Measurements from ENCODE around the gene ANO6.

ANO6 gene

DNA sequence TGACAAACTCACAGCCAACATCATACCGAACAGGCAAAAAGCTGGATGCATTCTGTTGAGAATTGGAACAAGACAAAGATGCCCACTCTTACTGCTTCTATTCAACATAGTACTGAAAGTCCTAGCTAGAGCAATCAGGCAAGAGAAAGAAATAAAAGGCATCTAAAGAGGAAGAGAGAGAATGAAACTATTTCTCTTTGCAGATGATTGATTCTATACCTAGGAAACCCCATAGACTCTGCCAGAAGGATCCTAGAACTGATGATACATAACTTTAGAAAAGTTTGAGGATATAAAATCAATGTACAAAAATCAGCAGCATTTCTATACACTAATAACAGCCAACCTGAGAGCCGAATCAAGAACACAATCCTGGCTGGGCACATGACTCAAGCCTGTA is 6.1 kb upstream of the ANO6 start:
- no peak overlapping the region for H3K27ac ChIP-seq

GRCh38 chr12:45212064-45212463 is 3.8 kb upstream of the ANO6 start:
- H3K27ac ChIP-seq: no peak overlapping the region
- H3K4me3 ChIP-seq: no peak overlapping the region

More for the DNA sequence above, 6.1 kb upstream of the ANO6 start:
- no peak overlapping the region for H3K4me3 ChIP-seq

DNA sequence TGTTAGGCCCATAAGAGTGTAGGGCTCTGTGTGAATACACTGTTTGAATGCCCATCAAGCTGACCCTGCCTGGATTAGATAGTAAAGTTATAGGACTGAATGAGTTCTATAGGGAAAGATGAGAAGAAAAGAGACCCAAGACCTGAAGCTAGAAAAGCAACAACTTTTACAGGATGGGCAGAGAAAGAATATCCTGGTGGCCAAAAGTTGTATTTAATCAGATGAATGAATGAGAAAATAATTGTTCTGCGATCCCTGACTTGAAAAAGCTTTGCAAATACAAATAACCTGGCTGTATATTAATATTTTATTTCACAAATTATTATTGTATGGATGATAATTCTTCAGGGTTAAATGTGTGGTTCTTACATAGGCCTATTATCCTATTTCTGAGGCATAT is 2.8 kb upstream of the ANO6 start:
- Histone ChIP-seq H3K4me3 (no peak overlapping the region), H3K27ac (no peak overlapping the region)

GRCh38 chr12:45214071-45214470 is 1.8 kb upstream of the ANO6 start:
- Histone ChIP-seq H3K27ac (no peak overlapping the region), H3K4me3 (no peak overlapping the region)

- H3K4me3 ChIP-seq: peak overlapping the region; percentile 71 to 86 (median 79)
- peak overlapping the region in 20 of 21 experiments; percentile 79 to 99 (median 94) for H3K27ac ChIP-seq
Observed at GRCh38 chr12:45214749-45215418, 1.0 kb upstream of the ANO6 start.

DNA sequence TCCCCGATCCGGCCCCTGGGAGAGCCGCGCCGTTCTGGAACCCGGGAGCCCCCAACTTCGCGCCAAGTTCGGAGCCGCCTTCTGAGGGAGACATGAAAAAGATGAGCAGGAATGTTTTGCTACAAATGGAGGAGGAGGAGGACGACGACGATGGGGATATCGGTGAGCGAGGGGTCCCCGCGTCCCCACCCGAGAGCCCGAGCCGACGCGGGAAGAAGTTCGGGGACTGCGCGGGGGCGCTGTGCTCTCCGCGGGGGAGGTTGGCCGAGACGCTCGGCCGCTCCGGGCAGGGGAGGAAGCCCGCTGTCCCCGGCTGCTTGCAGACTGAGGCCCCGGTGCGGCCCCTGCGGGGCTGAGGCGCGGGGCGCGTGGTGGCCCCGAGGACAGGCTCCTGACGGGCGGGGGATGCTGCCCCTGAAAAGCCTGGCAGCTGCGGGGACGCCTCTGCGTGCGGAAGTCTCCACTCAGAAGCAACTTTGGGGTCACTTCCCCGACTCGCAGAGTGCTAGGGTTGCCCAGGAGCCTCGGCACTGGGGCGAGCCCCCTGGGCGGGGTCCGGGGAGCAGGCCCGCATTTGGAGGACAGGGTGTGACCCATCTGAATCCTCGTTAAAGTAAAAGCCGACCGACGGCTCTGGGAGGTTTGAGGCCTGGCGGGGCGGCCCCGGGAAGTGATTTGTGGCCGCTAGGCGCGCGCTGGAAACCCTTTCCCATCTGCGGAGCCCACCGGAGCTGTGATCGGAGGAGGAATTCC is 511 bp downstream of the ANO6 start:
- Histone ChIP-seq H3K4me3 (peak overlapping the region; percentile 71 to 86 (median 79)), H3K27ac (peak overlapping the region; percentile 46 to 99 (median 93))

GRCh38 chr12:45216983-45217485 is 1.1 kb downstream of the ANO6 start:
- Histone ChIP-seq H3K4me3 (peak overlapping the region; percentile 71 to 86 (median 79)), H3K27ac (peak overlapping the region; percentile 46 to 99 (median 93))

- H3K4me3 ChIP-seq: peak overlapping the region in 6 of 7 experiments; percentile 71 to 85 (median 78)
- peak overlapping the region in 11 of 21 experiments; percentile 5 to 98 (median 93) for H3K27ac ChIP-seq
Observed at GRCh38 chr12:45217846-45218245, 2.0 kb downstream of the ANO6 start.

DNA sequence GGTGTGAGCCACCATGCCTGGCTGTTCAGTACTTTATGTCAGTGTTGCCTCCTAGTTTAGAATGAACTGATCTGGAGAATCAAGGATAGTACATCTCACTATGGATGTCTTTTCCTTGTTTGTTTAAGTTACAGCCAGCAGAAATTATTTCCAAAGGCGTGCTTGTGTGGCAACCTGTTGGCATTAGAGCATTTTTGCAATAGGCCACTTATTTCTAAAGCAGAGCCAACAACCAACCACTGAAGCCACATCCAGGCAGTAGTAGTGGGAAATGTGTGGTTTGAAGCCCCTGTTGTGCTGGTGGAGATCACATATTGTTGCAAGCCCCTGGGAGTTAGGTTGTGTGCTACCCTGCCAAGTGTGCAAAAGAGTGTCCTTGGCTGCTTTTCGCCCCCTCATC is 3.7 kb downstream of the ANO6 start:
- Histone ChIP-seq H3K4me3 (no peak overlapping the region), H3K27ac (peak overlapping the region in 1 of 21 experiments; percentile 28)

DNA sequence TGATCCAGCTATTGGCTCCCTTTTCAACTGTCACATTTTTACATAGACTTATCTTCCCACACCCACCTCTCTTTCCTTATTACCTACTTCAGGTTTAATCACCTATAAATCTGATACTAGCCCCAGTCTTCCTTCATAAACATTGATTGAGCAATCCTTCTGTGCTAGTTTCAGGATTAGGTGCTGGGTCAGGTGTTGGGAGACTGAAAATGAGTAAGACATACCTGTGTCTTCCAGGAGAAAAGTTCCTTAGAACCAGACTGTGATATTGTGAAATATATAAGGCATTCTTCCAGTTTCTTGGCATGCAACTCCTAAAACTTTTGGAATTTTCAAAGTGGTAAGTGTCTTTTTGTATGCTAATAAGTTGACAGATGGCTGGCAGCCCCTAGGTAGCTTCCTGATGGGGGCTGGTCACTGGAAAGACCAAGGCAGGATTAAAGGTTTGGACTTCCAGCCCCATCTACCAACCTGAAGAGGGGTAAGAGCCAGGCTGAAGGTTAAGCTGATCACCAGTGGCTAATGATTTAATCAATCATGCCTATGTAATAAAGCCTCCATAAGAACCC is 4.6 kb downstream of the ANO6 start:
- peak overlapping the region in 1 of 21 experiments; percentile 41 for H3K27ac ChIP-seq

DNA sequence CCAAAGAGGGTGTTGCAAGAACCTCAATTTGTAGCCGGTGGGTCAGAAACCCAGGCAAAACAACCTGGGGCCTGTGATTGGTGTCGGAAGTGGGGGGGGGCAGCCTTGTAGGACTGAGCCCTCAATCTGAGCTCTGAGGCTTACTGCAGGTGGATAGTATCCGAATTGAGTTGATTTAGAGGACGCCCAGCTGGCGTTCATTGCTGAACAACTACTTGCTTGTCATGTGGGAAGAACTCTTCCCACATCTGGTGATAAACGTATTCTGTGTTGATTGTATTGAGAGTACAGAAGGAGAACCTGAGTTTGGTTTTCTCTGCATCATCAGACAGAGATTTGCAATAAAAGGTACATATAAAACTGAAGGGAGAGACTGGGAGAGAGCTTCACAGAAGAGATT is 5.1 kb downstream of the ANO6 start:
- peak overlapping the region in 1 of 21 experiments; percentile 41 for H3K27ac ChIP-seq
- no peak overlapping the region for H3K4me3 ChIP-seq

More for the DNA sequence above, 4.6 kb downstream of the ANO6 start:
- H3K4me3 ChIP-seq: no peak overlapping the region

DNA sequence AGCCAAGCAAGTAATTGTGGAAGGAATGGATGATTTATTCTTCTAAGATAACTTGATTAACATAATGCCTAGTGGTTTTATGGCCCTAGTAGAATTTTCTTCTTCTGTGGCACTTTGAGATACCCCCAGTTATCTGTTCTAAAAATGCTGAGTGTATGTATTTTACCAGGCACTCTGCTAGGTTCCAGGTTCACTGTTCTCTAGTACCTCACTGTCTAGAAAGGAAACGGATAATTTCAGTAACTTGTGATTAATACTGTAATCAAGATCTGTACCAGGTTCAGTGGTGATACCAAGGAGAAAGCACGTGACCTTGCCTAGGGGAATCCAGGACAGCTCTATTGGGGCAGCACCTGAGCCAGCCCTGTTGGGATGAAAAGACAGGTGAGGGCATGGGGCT is 8.0 kb downstream of the ANO6 start:
- Histone ChIP-seq H3K4me3 (no peak overlapping the region), H3K27ac (no peak overlapping the region)

DNA sequence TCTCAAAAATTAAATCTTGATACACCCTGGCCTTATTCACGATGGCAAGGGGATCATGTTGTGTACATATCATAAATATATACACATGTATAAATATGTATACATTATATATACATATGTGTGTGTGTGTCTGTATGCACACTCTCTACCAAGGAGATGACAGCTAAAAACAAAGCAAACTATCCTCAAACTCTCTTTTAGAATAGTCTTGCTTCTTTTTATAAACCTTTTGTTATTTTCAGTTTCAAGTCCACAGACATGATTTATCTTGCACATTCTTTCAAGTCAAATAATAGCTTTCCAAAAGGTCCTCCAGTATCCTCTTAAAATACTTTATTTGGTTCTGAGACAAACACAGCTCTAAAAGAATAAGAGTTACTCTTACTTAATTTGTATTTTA is 8.4 kb downstream of the ANO6 start:
- Histone ChIP-seq H3K27ac (no peak overlapping the region), H3K4me3 (no peak overlapping the region)

GRCh38 chr12:45226021-45226420 is 10.1 kb downstream of the ANO6 start:
- Histone ChIP-seq H3K27ac (no peak overlapping the region), H3K4me3 (no peak overlapping the region)

GRCh38 chr12:45227316-45228067 is 11.6 kb downstream of the ANO6 start:
- Histone ChIP-seq H3K27ac (no peak overlapping the region), H3K4me3 (no peak overlapping the region)

DNA sequence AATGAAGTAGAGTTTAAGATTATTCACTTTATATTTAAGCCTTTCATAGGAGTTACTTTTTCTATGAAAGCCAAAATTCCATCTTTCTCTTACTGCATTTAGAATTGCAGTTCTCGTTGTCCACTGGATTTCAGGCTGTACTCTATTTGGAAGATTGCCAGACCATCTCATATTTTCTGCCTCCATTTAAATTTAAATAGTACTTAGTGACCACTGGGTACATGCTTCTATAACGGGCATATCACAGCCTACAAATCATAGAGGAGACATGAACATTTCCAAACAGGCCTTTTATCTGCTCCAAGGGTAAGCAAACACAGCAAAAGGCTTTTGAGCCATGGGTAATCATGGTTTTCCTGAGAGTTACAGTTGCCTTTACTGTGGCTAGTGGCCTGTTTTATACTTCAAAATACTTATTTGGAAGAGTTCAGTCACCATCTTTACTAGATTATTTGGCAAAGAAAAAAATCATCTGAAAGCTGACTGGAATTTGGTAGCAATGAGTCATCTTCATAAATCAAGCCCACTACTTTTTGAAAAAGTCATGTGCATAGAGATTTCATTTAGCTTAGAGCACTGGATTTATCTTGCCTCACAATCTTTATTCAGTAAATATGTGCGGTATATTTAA is 15.7 kb downstream of the ANO6 start:
- Histone ChIP-seq H3K4me3 (no peak overlapping the region), H3K27ac (peak overlapping the region in 16 of 21 experiments; percentile 2 to 90 (median 56))

- H3K4me3 ChIP-seq: no peak overlapping the region
- peak overlapping the region in 17 of 21 experiments; percentile 4 to 90 (median 78) for H3K27ac ChIP-seq
Observed at GRCh38 chr12:45232146-45232755, 16.4 kb downstream of the ANO6 start.

GRCh38 chr12:45232756-45233372 is 17.0 kb downstream of the ANO6 start:
- no peak overlapping the region for H3K4me3 ChIP-seq
- H3K27ac ChIP-seq: peak overlapping the region in 18 of 21 experiments; percentile 29 to 90 (median 80)

Data from skin epidermis (tissue), 12 donors.